HUDEP-2 (cell line): Measurements from ENCODE around the gene PPP3CA.
A peak's percentile ranks its signal among the peaks of the same experiment; 100 is the strongest.

Experiments used
- DNase-seq, 76 experiments: peaks; one replicate each; lab custom pipeline; 2025; ENCODE audit not compliant: unreplicated experiment in 76 of 76; lab: John Stamatoyannopoulos, UW

PPP3CA gene

GRCh38 chr4:101067383-101067782 lies 279.9 kb downstream of the PPP3CA start:
- DNase-seq: no peak

- DNase-seq: no peak
These were observed 280.6 kb downstream of the PPP3CA start for GRCh38 chr4:101066626-101067170.

GRCh38 chr4:101065935-101066485 lies 281.3 kb downstream of the PPP3CA start:
- no peak for DNase-seq

DNA sequence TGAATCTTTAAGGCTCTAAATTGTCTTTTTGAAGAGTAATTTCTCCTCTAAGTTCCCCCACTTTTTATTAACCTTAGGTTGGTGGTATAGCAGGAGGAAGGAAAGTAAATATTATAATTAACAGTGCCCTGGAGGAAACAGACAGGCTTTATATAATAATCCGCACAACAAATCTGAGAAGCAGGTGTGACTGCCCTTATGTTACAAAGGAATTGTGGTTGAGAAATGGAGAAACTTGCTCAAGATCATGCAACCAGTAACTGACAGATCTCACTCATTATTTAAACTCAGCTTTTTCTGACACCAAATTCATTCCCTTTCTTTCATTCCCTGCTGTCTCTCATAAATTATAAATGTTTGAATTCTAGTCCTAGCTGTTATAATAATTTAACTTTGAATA lies 282.0 kb downstream of the PPP3CA start:
- no peak for DNase-seq

DNA sequence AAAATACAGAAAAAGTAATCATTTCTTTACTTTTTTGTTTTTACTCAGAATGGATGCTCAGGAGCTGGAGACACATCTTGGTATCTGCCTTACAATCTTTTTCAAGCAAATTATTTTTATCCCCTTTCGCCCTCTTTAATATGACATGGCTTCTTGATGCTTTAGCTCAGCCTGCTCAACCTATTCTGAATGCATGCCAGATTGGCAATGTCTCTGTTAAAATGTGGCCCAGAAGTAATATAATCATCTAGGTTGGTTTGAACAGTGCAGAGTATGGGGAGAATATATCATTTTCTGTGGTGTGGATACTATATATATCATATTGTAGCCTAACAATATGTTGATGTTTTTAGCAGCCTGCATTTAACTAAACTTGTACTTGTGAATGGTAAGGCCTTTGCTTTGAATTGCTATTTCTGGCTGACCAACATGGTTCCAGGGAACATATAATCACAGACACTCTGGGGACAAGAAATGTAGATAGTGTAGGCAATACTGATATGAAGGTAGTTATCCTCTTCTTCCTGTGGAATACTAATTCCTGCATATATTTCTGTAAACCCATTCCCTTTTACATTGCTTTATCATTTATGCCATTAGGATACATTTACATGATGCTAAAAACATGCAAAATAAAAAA lies 282.7 kb downstream of the PPP3CA start:
- no peak for DNase-seq

DNA sequence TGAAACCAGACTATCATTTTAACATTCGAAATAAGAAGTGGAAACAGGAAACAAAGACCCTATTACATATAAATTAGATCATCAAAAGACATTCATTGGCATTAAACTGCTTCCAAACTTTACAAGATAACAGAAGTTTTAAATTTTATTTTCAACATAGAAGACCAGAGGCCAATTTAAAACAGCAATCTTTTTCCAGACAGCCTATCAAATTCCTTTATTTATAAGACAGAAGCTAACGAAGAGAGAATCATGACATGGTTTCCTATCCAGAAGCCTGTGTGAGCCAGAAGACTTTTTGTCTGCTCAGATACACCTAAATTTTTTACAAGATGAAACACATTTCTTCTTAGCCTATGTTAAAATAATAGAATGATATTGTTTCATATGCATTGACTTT lies 291.9 kb downstream of the PPP3CA start:
- DNase-seq: no peak

DNA sequence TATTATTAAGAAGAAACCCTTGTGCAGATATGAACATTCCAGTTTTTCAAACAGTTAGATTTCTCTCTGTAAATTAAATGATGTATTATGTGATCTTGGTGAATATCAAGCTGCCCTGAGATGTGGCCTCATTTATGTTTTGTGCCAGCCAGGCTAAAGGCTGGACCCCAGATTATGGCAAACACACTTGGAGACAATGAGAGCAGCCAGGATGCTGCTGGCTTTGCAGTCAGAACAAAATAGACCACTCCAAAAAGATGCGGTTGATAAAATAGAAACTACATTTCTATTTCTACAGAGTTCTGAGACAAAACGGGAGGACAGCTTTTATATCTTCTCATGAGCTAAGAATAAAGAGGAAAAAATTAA lies 296.5 kb downstream of the PPP3CA start:
- no peak for DNase-seq

GRCh38 chr4:101050088-101050836 lies 297.1 kb downstream of the PPP3CA start:
- DNase-seq: no peak

GRCh38 chr4:101049549-101050001 lies 297.8 kb downstream of the PPP3CA start:
- no peak for DNase-seq

DNA sequence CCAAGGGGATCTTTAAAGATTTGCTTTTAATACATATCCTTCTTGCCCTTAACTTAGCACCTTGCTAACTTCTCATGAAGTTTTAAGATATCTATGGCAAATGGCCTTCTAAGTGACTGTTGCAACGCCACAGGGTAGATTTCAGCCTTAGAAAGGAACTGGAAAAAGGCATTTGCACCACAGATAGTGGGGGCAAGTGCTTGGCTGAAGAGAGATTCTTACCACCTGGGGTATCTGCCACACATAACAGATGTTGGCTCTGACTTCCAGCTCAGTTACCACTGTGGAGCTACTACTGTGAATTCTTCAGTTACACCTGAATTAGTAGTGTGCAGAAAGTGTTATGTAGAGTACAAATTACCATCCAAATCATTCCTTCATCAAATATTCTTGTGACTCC lies 302.6 kb downstream of the PPP3CA start:
- no peak for DNase-seq

- DNase-seq: no peak
These were observed 304.5 kb downstream of the PPP3CA start for GRCh38 chr4:101042847-101043246.

DNA sequence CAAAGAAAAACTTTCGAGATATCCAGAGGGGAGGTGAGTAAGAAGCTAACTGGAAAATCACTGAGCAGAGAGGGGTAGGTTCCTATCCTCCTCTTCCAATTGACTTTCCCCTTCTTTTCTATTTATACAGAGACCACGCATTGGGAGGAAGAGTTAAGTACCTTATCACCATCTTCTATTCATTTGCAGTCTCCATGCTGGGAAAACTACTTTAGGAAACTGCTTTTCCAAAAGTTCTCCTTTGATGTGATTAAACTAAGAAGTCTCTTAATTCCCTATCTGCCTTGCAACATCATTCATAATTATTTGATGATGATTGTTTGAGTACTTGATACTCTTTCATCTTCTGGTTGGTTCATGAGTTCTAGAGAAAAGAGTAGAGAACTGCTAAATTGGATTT lies 306.6 kb downstream of the PPP3CA start:
- no peak for DNase-seq

- DNase-seq: no peak
These were observed 308.0 kb downstream of the PPP3CA start for GRCh38 chr4:101039367-101039766.

- no peak for DNase-seq
These were observed 309.4 kb downstream of the PPP3CA start for GRCh38 chr4:101037938-101038413.

GRCh38 chr4:101037249-101037648 lies 310.1 kb downstream of the PPP3CA start:
- no peak for DNase-seq

DNA sequence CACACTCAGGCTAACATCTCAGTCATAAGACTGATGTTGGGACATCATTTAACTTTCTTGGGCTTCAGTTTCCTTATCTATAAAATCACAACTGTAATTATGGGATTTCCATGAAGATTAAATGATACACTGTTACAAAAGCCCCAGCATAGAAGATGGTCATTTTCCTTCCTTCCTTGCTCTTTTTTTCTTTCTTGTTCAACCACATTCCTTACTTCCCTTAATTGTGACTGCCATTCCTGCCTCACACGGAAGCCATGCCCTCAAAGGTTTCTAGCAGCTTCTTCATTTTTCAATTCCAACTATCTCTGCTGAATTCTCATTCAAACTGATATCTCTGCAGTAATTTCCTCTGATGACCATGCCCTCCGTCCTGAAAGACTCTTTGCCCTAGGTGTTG lies 311.8 kb downstream of the PPP3CA start:
- no peak for DNase-seq

- peak in 1 of 76 experiments; percentile 5 for DNase-seq
These were observed 313.3 kb downstream of the PPP3CA start for GRCh38 chr4:101033986-101034385.

DNA sequence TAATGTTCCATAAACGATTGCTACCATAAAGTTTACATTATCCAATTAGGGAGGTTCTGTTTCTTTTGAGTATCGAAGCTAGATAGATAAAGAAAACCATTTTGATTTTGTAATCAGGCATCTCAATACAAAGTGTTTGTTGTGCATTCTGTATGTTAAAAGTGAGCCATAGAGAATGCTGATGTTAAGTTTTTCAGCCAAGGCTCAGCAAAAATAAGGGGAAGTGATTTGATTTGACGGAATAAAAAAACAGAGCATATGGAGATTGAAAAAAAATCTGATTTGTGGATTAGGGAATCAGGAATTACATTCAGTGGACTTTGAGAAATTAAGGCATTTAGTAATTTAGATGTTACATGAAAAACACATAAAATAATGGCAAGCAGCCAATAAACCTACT lies 314.8 kb downstream of the PPP3CA start:
- DNase-seq: no peak

DNA sequence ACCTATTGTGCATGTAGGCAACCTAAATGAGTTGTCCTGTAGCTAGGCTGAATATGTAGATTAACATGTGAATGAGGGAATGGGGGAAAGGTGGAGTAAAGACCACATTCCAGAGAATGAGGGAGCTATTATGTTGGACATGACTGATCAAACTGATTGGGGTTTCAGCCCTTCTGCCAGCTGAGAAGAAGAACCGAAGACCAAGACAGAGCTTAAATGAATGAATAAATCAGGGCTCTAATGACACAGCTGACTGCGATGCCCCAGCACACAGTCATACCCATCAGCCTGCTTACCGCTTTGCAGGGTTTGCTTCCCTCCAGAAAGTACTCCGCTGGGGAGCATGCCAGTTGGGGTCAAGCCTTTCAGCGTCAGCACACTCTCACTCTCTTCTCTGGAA lies 315.4 kb downstream of the PPP3CA start:
- no peak for DNase-seq

DNA sequence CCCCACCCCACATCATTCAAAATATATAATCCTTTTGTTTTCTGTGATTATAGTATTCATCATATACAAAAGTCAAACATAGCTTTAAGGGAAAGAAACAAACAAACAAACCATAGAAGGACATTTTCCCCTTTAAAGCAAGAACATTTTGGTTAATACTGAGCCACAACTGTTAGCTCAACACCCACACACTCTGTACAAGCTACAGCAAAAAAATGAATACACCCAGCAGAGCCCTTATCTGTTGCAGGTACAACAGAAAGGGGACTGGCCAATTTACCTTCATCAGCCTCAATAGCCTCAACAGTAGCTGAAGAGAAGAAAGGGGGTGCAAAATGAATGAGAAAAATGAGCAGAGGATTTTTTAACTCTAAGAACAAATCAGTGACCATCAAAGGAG lies 318.4 kb downstream of the PPP3CA start:
- DNase-seq: no peak

- DNase-seq: no peak
These were observed 319.6 kb downstream of the PPP3CA start for GRCh38 chr4:101027721-101028120.

DNA sequence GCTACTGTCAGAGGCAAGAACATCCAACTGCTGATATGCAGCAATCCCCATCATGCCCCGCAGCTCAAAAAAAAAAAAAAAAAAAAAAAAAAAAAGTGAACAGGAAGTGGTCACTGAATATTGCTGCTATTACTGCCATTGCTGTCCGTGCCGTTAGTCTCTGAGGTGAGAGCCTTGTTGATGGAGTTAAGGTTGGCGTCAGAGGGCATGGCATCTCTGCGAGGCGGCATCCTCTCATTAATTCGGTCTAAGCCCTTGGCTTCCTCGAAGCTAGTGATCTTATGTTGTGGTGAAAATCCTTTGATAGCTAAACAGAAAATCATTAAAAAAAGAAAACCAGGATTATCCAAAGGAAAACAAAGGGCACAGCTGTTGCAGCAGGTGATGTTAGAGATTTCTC lies 321.6 kb downstream of the PPP3CA start:
- DNase-seq: no peak
